ENCODE results near the gene LCA5.

- TF ChIP-seq CTCF (IDR thresholded peaks at IDR 0.05) (no peak), EZH2 (IDR thresholded peaks at IDR 0.05; ENCODE audit: borderline replicate concordance, insufficient read depth, low read depth, low read length, poor library complexity, severe bottlenecking) (no peak)
Measured at GRCh38 chr6:79548304-79548703, 11.1 kb upstream of the LCA5 start.

All from B cell (primary cell).